Measurements from ENCODE around the gene GK2.

GK2 gene

DNA sequence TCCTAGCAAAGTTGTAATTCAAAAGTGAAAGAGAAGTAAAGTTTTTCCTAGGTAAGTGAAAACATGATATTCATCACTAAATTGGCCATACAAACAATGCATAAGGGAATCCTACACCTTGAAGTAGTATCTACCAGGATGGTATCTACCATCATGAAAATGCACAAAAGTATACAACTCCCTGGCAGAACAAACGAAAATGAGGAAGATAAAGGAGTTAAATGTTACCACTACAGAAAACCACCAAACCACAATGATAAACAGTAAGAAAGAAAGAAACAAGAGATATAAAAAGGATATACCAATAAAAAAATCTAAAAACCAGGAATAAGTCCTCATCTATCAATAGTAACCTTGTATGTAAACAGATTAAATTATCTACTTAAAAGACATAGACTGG lies 26.9 kb downstream of the GK2 start:
- no peak for DNase-seq

DNA sequence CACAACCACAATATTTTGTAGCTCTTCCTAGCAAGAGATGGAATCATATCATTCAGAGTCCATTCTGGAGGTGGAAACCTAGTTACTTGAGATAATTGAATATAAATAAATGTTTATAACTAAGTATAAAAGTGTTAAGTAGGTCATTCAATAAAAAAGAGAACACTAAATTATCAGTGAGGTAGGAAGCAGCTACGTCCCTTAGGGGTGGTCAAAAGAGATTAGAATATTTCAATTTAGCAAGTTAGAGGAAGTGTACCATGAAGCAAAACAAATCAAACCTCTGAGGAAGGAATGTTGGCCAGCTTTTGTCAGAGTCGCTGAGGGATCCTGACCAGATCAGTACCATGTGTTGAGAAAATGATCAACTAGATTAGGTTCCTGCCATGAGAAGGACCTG lies 38.0 kb downstream of the GK2 start:
- no peak for DNase-seq

DNA sequence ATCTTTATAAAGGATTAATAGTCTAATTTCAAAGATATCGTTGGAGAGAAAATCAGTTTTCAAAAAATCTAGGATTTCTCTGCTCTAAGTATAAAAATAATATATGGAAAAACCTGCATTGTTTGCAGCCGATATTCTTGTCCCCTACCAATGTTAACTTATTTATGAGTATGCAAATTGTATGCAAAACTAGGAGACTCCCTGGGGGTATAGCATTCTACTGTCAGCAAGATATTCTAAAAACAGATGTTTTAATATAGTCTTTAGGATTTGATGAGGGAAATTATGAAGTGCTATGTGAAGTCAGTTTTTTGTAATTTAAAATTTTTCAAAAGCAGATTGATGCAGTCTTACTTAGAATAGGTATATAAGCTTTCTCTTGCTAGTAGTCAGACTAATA lies 40.9 kb downstream of the GK2 start:
- DNase-seq = no peak

DNA sequence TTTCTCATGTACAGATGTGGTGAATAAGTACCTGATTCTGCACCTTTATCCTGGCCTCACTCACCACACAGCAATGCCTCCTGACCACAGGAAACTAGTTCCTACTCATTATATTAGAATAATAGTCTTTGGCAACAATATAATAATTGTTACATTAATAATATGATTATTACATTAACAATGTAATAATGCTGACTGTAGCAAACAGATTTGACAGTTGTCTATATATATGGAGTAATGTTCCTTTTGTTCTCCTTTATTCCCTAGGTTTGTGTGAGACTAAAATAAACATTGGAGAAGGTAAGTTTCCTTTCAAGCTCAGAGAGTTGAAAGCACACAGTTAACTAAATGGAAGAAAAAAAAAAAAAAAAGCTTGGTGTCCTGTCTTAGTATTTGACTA lies 41.6 kb downstream of the GK2 start:
- DNase-seq = no peak

DNA sequence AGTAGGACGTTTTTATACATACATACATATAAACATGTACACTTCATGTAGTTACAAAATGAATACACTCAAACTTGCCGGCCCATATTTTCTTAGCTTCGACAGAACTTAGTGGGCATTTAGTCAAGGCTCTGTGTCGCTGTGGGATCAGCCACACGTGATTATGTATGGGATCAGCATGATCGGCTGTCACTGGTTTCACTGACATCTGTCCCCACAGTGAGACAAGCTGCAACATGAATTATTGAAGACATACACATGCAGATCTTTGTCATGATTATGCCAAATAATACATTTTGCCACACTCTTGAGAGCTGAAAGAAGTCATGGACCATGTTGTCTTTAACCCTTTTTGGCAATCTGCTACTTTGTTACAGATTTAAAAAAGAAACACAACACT lies 44.0 kb downstream of the GK2 start:
- no peak for DNase-seq

DNA sequence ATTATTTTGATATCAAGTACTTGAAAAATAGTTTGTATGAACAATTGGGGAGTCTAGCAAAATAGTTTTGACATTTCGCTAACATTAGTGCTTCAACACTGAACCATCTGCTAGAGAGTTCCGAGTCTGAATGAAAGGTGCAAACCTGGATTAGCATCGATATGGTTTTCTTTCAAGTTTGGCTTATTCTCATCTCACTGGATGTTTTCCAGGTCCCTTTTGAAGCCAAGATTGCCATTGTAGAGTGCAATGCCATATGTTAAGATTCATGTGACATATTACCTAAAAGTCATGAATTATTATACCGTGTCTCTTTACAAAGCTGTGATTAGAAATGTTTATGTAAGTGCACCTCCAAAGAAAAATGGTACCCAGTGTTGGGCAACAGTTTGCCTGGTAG lies 45.4 kb downstream of the GK2 start:
- DNase-seq = no peak

DNA sequence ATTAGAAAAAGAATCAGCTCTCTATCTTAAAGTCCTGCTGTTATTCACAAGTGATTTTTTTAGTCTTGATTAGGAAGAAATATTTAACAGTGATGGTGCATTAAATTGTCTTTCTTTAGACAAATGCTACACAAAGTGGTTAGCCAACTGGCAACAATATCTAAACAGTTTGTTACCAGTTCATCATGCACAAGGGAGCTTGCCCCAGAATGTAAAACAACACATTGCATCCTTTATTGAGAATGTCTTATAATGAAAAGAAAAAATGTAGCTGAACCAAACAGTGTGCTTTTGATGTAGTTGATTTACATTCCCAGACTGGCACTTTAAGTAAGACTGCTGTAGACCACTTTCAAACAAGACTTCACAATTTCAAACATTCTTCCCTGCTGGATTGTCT lies 48.0 kb downstream of the GK2 start:
- DNase-seq = no peak

DNA sequence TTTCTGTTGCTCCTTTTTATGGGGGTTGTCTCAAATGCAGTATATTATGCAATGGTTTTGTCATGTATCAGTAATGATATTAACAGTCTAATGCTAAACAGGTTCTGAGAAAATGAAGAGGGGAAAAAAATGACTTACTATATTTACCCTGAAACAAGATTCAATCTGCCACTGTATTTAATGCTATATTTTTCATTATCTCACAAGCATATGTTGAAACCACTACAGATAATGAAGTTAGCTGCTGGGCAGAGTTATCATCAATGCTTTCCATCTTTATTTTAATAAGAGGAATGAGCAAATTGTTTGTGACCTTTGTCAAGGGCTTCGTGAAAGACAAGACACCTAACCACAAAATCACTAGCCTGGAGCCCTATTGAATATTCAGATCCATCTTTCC lies 49.6 kb downstream of the GK2 start:
- DNase-seq = no peak

DNA sequence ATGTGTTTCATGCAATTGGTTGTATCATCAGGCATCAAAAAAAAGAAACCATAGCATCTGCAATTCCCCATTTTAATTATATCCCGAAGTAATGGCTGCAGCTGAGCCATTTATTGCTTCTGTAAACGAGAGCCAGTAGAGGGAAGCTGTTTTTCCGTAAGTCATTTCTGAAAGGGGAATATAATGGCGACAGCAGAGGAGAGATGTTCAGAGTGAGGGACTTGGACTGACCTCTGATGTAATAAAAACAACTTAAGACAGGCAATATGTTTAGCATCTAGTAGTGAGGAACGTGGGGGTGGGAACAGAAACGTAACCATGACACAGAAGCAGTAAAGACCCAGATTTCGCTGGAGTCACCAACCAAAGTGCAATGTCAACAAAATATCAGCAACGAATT lies 50.7 kb downstream of the GK2 start:
- DNase-seq = no peak

All from NCI-H2107 (cell line).